SK-N-SH treated with all-trans-retinoic acid at 6 μM for 48 hours (cell line): ENCODE data around the gene SH3BP4.
A peak's percentile ranks its signal among the peaks of the same experiment; 100 is the strongest.

Experiments used
- ATAC-seq: fragments of 200-7000 bp; cut with Tn5 transposase; 3 replicates; pipeline ENCODE4 v1.9.1; 2020; ENCODE audit warnings: mild to moderate bottlenecking, moderate library complexity
- ARNTL ChIP-seq: fragments of 450-650 bp; formaldehyde crosslinking; IDR thresholded peaks from 2 replicates; pipeline ENCODE4 v1.5.0; 2020; ENCODE audit warnings: low read depth, mild to moderate bottlenecking, moderate library complexity, borderline replicate concordance
- BACH2 ChIP-seq: fragments of 250-450 bp; sonication (Bioruptor Pico); IDR thresholded peaks from 2 replicates; pipeline ENCODE4 v1.9.0; 2021; ENCODE audit warnings: mild to moderate bottlenecking, borderline replicate concordance
- CSDC2 ChIP-seq: fragments of 250-450 bp; sonication (Bioruptor Pico); IDR thresholded peaks from 2 replicates; pipeline ENCODE4 v1.5.0; 2020; ENCODE audit warnings: mild to moderate bottlenecking, moderate library complexity
- ESRRG ChIP-seq: fragments of 250-450 bp; sonication (Bioruptor Pico); IDR thresholded peaks from 2 replicates; pipeline ENCODE4 v1.6.1; 2021; ENCODE audit warnings: mild to moderate bottlenecking
- GLIS3 ChIP-seq: fragments of 250-450 bp; sonication (Bioruptor Pico); IDR thresholded peaks from 2 replicates; pipeline ENCODE4 v1.5.0; 2020; ENCODE audit warnings: mild to moderate bottlenecking, moderate library complexity
- ISL1 ChIP-seq: fragments of 250-450 bp; sonication (Bioruptor Pico); IDR thresholded peaks from 2 replicates; pipeline ENCODE4 v2.1.2; 2022; ENCODE audit warnings: mild to moderate bottlenecking, moderate library complexity
- PATZ1 ChIP-seq: fragments of 250-450 bp; sonication (Bioruptor Pico); IDR thresholded peaks from 2 replicates; pipeline ENCODE4 v1.8.0; 2020; ENCODE audit warnings: mild to moderate bottlenecking, moderate library complexity, borderline replicate concordance
- PPARA ChIP-seq: fragments of 250-450 bp; sonication (Bioruptor Pico); IDR thresholded peaks from 2 replicates; pipeline ENCODE4 v1.5.0; 2020; ENCODE audit warnings: mild to moderate bottlenecking, borderline replicate concordance
- RARB ChIP-seq: fragments of 250-450 bp; sonication (Bioruptor Pico); IDR thresholded peaks from 2 replicates; pipeline ENCODE4 v1.8.0; 2021; ENCODE audit warnings: mild to moderate bottlenecking, moderate library complexity
- SNAI2 ChIP-seq: fragments of 250-450 bp; sonication (Bioruptor Pico); IDR thresholded peaks from 2 replicates; pipeline ENCODE4 v1.5.0; 2020; ENCODE audit warnings: mild to moderate bottlenecking, moderate library complexity
- TCF4 ChIP-seq: fragments of 250-450 bp; sonication (Bioruptor Pico); IDR thresholded peaks from 2 replicates; pipeline ENCODE4 v1.8.0; 2021; ENCODE audit warnings: mild to moderate bottlenecking, moderate library complexity, borderline replicate concordance
- TOX ChIP-seq: fragments of 250-450 bp; sonication (Bioruptor Pico); IDR thresholded peaks from 2 replicates; pipeline ENCODE4 v1.8.0; 2021; ENCODE audit warnings: mild to moderate bottlenecking, moderate library complexity, borderline replicate concordance
- ZFP3 ChIP-seq: fragments of 250-450 bp; sonication (Bioruptor Pico); IDR thresholded peaks from 2 replicates; pipeline ENCODE4 v1.5.0; 2020; ENCODE audit warnings: mild to moderate bottlenecking, moderate library complexity
- ZNF565 ChIP-seq: fragments of 450-650 bp; formaldehyde crosslinking; conservative IDR thresholded peaks from 2 replicates; pipeline ENCODE4 v1.5.0; 2020; ENCODE audit warnings: low read depth, mild to moderate bottlenecking, moderate library complexity
- ZNF70 ChIP-seq: fragments of 450-650 bp; formaldehyde crosslinking; IDR thresholded peaks from 2 replicates; pipeline ENCODE4 v1.5.0; 2020; ENCODE audit warnings: mild to moderate bottlenecking, moderate library complexity
- ZNF8 ChIP-seq: fragments of 450-650 bp; formaldehyde crosslinking; IDR thresholded peaks from 2 replicates; pipeline ENCODE4 v1.5.0; 2020; ENCODE audit warnings: mild to moderate bottlenecking, moderate library complexity
- TF ChIP-seq, protein P1 (sequence below): fragments of 250-450 bp; sonication (Bioruptor Pico); IDR thresholded peaks from 2 replicates; pipeline ENCODE4 v1.8.0; 2021; ENCODE audit warnings: low read depth, mild to moderate bottlenecking, moderate library complexity, borderline replicate concordance
- TF ChIP-seq, protein P2 (sequence below): fragments of 250-450 bp; sonication (Bioruptor Pico); IDR thresholded peaks from 2 replicates; pipeline ENCODE4 v1.5.1; 2021; ENCODE audit warnings: mild to moderate bottlenecking, moderate library complexity
- TF ChIP-seq, protein P3 (sequence below): fragments of 250-450 bp; sonication (Bioruptor Pico); IDR thresholded peaks from 2 replicates; pipeline ENCODE4 v1.5.0; 2020; ENCODE audit warnings: mild to moderate bottlenecking, moderate library complexity

The SH3BP4 gene

DNA sequence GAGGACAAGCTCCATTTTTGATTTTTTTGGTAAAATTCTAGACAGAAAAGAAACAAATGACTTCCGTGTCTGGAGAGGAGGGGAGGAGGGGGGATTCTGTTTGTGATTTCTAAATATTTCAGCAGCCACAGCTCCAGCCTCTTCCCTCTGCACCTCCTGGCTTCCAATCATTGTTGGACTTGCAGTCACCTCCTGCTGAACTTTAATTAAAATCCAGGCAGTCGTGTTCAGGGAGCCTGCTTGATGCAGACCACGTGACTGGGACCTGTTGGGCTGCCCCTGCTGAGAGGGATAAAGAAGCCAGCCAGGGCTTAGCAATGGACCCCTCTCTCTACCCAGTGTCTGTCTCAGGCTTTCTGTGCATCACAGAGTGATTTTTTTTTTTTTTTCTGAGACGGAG is 115.1 kb downstream of the SH3BP4 start:
- ATAC-seq: no peak
- TF ChIP-seq RARB (CRISPR knock-in tag): no peak
- TF ChIP-seq PPARA (CRISPR knock-in tag): no peak
- TF ChIP-seq, protein P1, sequence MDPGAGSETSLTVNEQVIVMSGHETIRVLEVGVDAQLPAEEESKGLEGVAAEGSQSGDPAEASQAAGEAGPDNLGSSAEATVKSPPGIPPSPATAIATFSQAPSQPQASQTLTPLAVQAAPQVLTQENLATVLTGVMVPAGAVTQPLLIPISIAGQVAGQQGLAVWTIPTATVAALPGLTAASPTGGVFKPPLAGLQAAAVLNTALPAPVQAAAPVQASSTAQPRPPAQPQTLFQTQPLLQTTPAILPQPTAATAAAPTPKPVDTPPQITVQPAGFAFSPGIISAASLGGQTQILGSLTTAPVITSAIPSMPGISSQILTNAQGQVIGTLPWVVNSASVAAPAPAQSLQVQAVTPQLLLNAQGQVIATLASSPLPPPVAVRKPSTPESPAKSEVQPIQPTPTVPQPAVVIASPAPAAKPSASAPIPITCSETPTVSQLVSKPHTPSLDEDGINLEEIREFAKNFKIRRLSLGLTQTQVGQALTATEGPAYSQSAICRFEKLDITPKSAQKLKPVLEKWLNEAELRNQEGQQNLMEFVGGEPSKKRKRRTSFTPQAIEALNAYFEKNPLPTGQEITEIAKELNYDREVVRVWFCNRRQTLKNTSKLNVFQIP (CRISPR knock-in tag): no peak

DNA sequence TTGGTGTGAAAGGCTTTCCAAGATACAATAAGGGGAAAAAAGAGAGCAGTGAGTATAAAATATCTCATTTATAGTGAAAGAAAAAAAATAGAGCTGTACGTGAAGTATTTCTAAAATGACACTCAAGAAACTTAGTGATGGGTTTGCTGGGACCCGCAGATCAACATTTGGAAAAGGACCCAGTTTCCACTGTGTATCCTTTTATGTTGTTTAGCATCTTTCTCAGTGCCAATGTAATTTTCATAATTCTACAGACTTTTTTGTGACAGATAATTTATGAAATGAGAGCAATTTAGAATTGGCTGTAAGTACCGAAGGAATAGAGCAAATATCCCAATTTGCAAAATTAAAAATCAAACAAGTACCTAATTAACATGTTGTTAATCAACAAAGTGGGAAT is 116.9 kb downstream of the SH3BP4 start:
- ATAC-seq: no peak
- TF ChIP-seq ISL1 (CRISPR knock-in tag): no peak
- no peak for TF ChIP-seq ESRRG (CRISPR knock-in tag)

- no peak for TF ChIP-seq CSDC2 (CRISPR knock-in tag)
- TF ChIP-seq, protein P2, sequence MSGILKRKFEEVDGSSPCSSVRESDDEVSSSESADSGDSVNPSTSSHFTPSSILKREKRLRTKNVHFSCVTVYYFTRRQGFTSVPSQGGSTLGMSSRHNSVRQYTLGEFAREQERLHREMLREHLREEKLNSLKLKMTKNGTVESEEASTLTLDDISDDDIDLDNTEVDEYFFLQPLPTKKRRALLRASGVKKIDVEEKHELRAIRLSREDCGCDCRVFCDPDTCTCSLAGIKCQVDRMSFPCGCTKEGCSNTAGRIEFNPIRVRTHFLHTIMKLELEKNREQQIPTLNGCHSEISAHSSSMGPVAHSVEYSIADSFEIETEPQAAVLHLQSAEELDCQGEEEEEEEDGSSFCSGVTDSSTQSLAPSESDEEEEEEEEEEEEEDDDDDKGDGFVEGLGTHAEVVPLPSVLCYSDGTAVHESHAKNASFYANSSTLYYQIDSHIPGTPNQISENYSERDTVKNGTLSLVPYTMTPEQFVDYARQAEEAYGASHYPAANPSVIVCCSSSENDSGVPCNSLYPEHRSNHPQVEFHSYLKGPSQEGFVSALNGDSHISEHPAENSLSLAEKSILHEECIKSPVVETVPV (CRISPR knock-in tag): no peak
- no peak for TF ChIP-seq GLIS3
- no peak for TF ChIP-seq TOX
- no peak for TF ChIP-seq PPARA (CRISPR knock-in tag)
- TF ChIP-seq, protein P3, sequence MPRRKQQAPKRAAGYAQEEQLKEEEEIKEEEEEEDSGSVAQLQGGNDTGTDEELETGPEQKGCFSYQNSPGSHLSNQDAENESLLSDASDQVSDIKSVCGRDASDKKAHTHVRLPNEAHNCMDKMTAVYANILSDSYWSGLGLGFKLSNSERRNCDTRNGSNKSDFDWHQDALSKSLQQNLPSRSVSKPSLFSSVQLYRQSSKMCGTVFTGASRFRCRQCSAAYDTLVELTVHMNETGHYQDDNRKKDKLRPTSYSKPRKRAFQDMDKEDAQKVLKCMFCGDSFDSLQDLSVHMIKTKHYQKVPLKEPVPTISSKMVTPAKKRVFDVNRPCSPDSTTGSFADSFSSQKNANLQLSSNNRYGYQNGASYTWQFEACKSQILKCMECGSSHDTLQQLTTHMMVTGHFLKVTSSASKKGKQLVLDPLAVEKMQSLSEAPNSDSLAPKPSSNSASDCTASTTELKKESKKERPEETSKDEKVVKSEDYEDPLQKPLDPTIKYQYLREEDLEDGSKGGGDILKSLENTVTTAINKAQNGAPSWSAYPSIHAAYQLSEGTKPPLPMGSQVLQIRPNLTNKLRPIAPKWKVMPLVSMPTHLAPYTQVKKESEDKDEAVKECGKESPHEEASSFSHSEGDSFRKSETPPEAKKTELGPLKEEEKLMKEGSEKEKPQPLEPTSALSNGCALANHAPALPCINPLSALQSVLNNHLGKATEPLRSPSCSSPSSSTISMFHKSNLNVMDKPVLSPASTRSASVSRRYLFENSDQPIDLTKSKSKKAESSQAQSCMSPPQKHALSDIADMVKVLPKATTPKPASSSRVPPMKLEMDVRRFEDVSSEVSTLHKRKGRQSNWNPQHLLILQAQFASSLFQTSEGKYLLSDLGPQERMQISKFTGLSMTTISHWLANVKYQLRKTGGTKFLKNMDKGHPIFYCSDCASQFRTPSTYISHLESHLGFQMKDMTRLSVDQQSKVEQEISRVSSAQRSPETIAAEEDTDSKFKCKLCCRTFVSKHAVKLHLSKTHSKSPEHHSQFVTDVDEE (CRISPR knock-in tag): no peak
- no peak for TF ChIP-seq BACH2 (CRISPR knock-in tag)
- TF ChIP-seq SNAI2: no peak
- TF ChIP-seq ARNTL (CRISPR knock-in tag): no peak
- no peak for TF ChIP-seq ISL1 (CRISPR knock-in tag)
- no peak for TF ChIP-seq ZNF8 (CRISPR knock-in tag)
- peak; percentile 75 for ATAC-seq
Measured at GRCh38 chr2:235070063-235070706, 118.4 kb downstream of the SH3BP4 start.

DNA sequence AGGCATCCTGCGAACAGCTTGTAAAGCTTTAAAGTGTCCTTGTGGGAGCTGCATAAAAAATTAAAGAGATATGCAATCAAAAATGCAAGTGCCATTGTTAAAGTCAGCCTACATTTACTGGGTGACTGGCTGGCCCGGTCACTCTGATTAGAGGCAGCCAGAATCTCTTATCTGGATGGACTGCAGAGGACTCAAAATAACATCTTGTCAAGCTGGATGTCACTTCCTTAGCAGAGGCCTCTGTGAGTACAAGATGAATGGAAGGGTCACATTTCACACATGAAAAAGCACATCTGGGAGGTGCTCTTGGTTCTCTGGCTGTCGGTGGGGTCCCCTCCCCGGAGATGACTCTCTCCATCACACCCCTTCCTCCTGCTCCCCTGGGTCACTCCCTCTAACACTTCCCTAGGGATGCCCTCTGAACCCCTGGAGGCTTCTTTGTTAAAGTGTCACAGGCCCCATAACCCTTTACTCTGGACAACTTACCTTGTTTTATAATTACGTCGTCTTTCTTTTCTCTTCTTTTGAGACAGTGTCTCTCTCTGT is 122.1 kb downstream of the SH3BP4 start:
- no peak for TF ChIP-seq CSDC2 (CRISPR knock-in tag)
- 0 out of 2 replicates have a peak, but pooled peaks have one; percentile 15 for TF ChIP-seq TCF4 (CRISPR knock-in tag)
- TF ChIP-seq, all 23 proteins: peak for 1
- no peak; the same call in 2 of the 3 replicates for ATAC-seq

- ATAC-seq: no peak
- TF ChIP-seq ZNF565 (no peak), ZNF70 (CRISPR knock-in tag) (no peak), TCF4 (CRISPR knock-in tag) (no peak), ESRRG (CRISPR knock-in tag) (no peak), ISL1 (CRISPR knock-in tag) (no peak), ZFP3 (CRISPR knock-in tag) (no peak), TOX (no peak), PATZ1 (CRISPR knock-in tag) (no peak), CSDC2 (CRISPR knock-in tag) (no peak), RARB (CRISPR knock-in tag) (no peak), ZNF8 (CRISPR knock-in tag) (no peak), ARNTL (CRISPR knock-in tag) (no peak), SNAI2 (no peak)
- TF ChIP-seq, protein P2 (CRISPR knock-in tag): no peak
- TF ChIP-seq, protein P3 (CRISPR knock-in tag): no peak
Measured at GRCh38 chr2:235077046-235077445, 125.2 kb downstream of the SH3BP4 start.
